Panc1 (cell line): ENCODE results near the gene PLK1.

Experiments used
- POLR2AphosphoS5 ChIP-seq: IDR thresholded peaks from 2 replicates; pipeline ENCODE4 v1.6.1; 2012; ENCODE audit warnings: mild to moderate bottlenecking, low read depth, low read length, moderate library complexity
- TF ChIP-seq, protein P1 (sequence below): fragments of 450-650 bp; IDR thresholded peaks from 2 replicates; pipeline ENCODE4 v1.5.1; 2017; ENCODE audit warnings: mild to moderate bottlenecking
- TF ChIP-seq, protein P2 (sequence below), 2 experiments: IDR thresholded peaks; 2 replicates each; pipeline ENCODE4 v1.6.1; 2011 to 2012; ENCODE audit warnings: low read depth in 2 of 2, control low read depth in 1 of 2, low read length in 1 of 2, mild to moderate bottlenecking in 1 of 2, moderate library complexity in 1 of 2; ENCODE audit not compliant: insufficient read depth in 1 of 2

DNA sequence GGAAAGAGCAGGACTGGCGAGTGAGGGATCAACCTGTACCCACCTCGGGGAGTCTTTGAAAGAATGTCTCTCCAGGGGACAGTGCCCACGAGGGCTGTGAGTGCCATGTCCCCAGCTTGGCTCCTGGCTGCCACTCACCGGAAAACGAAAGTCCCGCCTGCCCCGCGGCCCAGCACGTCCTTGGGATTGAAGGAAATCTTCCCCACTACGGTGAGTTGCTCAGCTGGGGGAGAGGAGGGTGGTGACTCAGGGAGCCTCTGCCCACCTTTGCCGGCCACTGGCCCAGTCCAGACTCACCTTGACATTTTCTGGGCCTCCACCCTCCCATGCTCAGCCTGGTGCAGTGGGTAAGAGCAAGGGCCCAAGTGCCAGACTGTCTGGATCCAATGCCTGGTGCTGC, 17.1 kb downstream of the PLK1 start:
- TF ChIP-seq, protein P1, sequence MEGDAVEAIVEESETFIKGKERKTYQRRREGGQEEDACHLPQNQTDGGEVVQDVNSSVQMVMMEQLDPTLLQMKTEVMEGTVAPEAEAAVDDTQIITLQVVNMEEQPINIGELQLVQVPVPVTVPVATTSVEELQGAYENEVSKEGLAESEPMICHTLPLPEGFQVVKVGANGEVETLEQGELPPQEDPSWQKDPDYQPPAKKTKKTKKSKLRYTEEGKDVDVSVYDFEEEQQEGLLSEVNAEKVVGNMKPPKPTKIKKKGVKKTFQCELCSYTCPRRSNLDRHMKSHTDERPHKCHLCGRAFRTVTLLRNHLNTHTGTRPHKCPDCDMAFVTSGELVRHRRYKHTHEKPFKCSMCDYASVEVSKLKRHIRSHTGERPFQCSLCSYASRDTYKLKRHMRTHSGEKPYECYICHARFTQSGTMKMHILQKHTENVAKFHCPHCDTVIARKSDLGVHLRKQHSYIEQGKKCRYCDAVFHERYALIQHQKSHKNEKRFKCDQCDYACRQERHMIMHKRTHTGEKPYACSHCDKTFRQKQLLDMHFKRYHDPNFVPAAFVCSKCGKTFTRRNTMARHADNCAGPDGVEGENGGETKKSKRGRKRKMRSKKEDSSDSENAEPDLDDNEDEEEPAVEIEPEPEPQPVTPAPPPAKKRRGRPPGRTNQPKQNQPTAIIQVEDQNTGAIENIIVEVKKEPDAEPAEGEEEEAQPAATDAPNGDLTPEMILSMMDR = no peak
- TF ChIP-seq, protein P2, sequence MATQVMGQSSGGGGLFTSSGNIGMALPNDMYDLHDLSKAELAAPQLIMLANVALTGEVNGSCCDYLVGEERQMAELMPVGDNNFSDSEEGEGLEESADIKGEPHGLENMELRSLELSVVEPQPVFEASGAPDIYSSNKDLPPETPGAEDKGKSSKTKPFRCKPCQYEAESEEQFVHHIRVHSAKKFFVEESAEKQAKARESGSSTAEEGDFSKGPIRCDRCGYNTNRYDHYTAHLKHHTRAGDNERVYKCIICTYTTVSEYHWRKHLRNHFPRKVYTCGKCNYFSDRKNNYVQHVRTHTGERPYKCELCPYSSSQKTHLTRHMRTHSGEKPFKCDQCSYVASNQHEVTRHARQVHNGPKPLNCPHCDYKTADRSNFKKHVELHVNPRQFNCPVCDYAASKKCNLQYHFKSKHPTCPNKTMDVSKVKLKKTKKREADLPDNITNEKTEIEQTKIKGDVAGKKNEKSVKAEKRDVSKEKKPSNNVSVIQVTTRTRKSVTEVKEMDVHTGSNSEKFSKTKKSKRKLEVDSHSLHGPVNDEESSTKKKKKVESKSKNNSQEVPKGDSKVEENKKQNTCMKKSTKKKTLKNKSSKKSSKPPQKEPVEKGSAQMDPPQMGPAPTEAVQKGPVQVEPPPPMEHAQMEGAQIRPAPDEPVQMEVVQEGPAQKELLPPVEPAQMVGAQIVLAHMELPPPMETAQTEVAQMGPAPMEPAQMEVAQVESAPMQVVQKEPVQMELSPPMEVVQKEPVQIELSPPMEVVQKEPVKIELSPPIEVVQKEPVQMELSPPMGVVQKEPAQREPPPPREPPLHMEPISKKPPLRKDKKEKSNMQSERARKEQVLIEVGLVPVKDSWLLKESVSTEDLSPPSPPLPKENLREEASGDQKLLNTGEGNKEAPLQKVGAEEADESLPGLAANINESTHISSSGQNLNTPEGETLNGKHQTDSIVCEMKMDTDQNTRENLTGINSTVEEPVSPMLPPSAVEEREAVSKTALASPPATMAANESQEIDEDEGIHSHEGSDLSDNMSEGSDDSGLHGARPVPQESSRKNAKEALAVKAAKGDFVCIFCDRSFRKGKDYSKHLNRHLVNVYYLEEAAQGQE (IDR thresholded peaks at IDR 0.05; ENCODE audit: insufficient read depth in 1 of 2, low read depth in 2 of 2, low read length in 1 of 2) = no peak
- TF ChIP-seq POLR2AphosphoS5 = no peak
